ENCODE measurements around the gene ARHGAP26.

DNA sequence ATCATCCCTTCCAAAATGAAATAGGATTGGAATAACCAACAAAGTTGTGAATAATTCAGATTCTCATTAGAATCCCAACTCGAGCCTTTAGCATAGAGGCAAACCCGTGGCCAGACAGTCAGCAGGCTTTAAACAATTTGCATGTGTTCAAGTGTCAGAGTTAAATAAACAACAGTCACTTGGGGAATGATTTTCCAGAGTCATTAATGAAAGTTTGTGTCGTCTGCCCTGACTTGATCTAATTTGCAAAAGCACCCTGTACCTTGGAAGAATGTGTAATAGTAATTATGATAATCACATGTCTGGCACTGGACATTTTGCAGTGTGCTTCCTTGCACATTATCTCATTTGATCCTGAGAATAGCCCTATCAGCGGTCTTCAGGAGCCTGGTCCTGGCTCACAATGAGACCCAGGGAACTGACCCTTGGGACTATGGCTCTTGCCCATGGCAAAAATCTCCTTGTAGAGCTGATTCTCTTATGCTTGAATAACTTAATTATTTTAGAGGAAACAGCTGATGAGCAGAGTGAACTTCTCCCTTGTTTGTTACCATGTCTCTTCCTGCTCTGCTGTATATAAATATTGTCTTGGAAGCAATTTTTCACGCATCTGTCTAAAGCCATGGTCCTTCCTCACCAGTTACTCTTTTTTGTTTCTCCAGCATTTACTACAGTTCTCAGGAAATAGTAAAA, 360.6 kb downstream of the ARHGAP26 start:
- TF ChIP-seq POLR2A (IDR thresholded peaks at IDR 0.05) (no peak), CTCF (IDR thresholded peaks at IDR 0.05 in 8 of 11, conservative IDR thresholded peaks at IDR 0.05 in 3 of 11) (no peak)
